ENCODE results near the gene NT5C1A.

DNA sequence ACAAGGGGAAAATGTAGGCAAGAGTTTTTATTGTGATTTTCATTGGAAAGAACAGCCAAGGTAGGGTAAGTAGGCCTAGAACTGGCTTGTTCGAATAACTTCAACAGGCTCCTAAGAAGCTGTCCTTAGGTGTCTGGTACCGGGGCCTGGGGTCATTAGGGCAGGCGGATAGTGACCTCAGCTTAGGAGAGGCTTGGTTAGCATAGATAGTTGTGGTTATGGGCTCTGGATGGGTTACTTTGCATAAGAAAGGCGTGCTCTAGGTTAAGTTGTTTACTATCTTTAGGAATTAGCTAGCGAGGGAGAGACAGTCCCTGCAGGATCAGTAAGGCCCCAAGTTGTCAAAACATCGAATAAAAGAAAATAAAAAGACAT is 40.0 kb upstream of the NT5C1A start:
- TF ChIP-seq, protein P1, sequence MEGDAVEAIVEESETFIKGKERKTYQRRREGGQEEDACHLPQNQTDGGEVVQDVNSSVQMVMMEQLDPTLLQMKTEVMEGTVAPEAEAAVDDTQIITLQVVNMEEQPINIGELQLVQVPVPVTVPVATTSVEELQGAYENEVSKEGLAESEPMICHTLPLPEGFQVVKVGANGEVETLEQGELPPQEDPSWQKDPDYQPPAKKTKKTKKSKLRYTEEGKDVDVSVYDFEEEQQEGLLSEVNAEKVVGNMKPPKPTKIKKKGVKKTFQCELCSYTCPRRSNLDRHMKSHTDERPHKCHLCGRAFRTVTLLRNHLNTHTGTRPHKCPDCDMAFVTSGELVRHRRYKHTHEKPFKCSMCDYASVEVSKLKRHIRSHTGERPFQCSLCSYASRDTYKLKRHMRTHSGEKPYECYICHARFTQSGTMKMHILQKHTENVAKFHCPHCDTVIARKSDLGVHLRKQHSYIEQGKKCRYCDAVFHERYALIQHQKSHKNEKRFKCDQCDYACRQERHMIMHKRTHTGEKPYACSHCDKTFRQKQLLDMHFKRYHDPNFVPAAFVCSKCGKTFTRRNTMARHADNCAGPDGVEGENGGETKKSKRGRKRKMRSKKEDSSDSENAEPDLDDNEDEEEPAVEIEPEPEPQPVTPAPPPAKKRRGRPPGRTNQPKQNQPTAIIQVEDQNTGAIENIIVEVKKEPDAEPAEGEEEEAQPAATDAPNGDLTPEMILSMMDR (IDR thresholded peaks at IDR 0.05) = no peak
- TF ChIP-seq POLR2A (IDR thresholded peaks at IDR 0.05) = no peak
- TF ChIP-seq EP300 (IDR thresholded peaks at IDR 0.05) = no peak
- TF ChIP-seq POLR2AphosphoS5 (IDR thresholded peaks at IDR 0.05) = no peak

Measured in gastroesophageal sphincter (tissue), 3 donors.